ENCODE results near the gene WDR20.

Gene WDR20

GRCh38 chr14:102197317-102197853 is 57.7 kb downstream of the WDR20 start:
- DNase-seq (ENCODE audit: low spot score) = no peak

GRCh38 chr14:102200690-102201352 is 61.1 kb downstream of the WDR20 start:
- DNase-seq (ENCODE audit: low spot score) = no peak

DNA sequence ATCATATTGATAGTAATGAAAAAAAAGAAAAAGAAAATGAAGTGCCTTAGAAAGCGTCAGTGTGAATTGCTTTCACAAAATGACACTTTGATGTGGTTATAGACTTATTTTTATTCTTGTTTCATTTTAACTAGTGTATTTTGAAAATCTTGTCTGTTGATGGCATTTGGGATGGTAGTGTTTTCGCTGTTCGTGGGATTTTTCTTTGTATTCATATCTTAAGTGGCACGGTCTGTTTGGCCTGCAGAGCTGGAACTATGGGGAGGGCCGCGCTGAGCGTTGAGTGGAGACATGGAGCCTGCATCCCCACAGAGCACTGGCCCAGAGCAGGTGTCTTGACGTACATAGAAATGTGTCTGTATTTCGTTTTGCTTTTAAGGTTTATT is 61.6 kb downstream of the WDR20 start:
- no peak for DNase-seq (ENCODE audit: low spot score)

- no peak for DNase-seq (ENCODE audit: low spot score)
These were observed 62.1 kb downstream of the WDR20 start for GRCh38 chr14:102201776-102202175.

DNA sequence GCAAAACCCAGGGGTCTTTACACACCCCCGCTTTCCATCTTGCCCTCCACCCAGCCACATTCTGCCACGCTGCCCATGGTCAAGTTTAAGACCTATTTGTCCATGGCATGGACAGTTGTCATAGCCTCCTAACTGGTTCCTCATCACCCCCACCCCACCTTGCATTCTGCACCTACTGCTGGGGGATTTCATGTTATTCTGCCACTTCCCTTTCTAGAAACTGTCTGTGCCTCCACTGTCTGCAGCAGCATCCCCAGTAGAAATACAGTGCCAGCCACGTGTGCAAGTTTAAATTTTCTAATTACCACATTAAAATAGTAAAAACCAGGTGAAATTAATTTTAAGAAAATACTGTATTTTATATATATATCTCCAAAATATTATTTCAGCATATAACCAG is 63.2 kb downstream of the WDR20 start:
- DNase-seq (ENCODE audit: low spot score) = no peak

DNA sequence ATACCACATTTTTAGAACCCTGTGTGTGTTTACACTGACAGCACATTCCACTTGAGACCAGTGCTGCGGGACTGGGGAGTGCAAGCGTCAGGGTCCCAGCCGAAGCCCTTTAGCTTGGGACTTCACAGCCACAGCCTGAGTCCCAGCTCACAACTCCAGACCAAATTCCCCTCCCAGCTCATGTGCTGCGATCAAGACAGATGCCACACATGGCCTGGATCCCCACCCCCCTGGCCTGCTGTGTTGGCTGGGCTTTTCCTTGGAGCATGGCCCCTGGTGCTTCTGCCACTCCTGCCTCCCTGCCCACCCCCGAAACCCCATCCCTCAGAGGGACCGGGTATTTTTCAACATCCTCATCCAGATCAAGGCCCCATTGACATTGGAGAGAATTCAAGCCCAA is 63.7 kb downstream of the WDR20 start:
- DNase-seq (ENCODE audit: low spot score) = no peak

DNA sequence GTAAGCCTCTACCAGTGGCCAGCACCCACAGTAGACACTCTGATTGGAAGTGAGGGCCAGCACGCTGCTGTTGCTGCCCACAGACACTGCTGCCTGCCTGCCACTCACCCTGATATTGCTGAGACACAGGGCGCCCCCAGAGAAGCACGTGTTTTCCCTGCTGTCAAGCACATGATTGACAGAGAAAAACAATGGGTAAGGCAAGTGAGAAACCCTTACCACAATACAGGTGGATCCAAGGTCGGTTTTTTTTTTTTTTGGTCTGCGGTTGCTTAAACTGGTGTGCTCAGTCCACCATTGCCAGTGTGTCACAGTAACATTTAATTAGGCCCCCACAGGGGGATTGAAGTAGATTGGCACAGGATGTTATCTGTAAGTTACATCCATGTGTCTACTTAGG is 65.9 kb downstream of the WDR20 start:
- no peak for DNase-seq (ENCODE audit: low spot score)

DNA sequence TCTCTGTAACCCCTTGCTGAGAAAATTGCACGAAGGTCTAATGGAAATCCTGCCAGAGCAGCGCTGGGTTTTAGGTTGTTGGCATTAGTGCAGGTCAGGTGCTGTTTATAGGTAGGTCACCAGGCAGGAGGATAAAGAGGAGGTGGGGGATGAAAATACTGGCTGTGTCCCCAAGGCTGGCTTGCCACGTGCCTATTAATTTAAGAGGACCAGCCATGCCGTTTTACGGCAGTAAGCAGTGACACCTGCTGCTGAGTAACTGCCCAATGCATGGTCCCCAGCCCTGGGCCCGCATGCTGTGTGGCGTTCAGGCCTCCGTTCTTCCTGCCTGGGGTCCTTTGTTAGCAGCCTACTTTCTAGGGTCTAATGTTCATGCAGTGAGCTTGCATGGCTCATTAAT is 67.2 kb downstream of the WDR20 start:
- DNase-seq (ENCODE audit: low spot score) = no peak

- DNase-seq (ENCODE audit: low spot score) = no peak
These were observed 68.2 kb downstream of the WDR20 start for GRCh38 chr14:102207831-102208365.

DNA sequence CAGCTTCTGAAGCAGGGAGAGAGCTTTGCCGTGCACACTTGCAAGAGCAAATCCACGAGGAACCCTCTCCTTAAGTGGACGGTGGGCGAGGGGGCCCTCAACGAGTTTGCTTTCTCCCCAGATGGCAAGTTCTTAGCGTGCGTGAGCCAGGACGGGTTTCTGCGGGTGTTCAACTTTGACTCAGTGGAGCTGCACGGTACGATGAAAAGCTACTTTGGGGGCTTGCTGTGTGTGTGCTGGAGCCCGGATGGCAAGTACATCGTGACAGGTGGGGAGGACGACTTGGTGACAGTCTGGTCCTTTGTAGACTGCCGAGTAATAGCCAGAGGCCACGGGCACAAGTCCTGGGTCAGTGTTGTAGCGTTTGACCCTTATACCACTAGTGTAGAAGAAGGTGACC is 69.0 kb downstream of the WDR20 start:
- DNase-seq (ENCODE audit: low spot score) = no peak

- DNase-seq (ENCODE audit: low spot score) = peak; percentile 85
These were observed 69.7 kb downstream of the WDR20 start for GRCh38 chr14:102209224-102209966.

DNA sequence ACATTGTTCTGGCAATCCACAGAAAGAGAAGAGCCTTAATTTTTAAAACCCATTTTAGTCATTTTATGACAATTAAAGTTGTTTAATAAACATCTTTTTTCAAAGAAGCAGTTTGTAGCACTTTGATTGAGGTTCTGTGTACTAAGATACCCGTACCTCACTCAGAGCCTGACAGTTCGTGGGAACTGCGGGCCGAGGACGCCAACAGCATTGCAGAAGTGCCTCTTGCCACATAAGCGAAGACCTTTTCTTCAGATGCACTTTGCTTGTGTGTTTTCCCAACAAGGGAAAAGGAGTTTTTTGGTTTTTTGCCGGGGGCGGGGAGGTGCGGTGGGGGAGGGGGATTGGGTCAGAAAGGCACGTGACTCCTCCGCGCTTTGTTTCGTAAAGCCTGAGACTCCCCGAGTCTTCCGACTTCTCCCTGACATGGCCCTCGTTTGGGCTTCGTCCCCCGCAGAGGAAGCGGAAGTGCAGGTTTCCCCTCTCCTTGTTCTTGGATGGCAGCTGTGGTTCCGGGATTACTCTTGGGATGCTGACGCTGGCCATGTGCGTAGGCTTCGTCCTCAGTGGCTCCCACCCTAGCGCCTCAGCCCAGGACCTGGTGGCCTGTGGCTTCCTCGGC is 70.8 kb downstream of the WDR20 start:
- DNase-seq (ENCODE audit: low spot score) = no peak

DNA sequence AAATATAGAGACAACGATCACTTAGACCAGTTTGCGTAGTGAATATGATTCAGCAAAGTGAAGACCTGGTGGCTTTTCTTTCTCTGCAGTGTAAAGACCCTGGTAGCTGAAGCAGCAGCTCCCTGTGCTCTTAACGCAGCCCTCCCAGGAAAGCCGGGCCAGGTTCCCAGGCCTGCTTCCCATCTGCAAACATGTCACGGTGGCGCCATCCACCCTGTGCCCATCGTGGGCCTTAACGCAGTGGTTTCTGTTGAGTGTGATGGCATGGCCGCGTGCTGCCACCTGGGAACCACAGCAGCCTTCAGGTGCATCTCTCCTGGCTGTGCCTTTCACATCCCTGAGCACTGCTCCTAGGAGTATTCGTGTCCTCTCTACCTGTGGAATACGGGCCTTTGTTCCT is 71.5 kb downstream of the WDR20 start:
- DNase-seq (ENCODE audit: low spot score) = no peak

DNA sequence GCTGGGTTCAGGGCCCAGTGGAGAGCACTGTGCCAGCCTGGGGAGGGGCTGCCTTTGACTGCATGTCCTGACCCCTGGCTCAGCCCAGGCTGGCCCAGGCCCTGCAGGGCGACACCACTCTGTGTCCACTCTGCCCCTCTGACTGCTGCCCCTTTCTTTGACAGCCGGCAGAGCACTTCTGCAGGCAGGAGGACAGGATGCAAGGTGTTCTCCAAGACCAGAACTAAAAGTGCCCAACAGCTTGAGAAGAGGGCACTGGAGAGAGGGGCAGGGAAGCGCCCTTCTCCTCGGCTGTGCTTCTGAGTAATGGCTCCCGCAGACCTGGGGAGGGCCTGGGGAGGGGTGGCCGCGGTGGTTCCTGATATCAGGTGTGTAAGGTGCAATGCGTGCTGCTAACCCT is 72.7 kb downstream of the WDR20 start:
- DNase-seq (ENCODE audit: low spot score) = no peak

DNA sequence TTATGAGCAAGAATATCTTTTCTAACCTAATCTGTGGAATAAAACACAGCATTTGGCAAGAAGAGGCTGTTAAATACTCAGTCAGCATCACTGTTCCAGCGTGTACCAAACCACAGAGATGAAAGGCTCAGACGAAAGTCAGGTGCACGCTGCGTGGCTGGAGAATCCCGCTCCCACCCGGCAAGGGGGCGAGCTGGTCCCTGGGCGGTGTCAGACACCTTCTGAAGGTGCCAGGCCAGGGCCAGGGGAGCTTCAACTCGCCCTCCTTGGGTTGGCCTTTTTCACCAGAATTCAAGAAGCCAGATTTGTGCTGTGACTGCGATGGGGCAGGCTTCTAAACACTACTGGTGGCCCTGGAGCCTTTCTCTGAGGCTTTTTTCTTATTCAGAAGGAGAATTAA is 73.1 kb downstream of the WDR20 start:
- DNase-seq (ENCODE audit: low spot score) = no peak

DNA sequence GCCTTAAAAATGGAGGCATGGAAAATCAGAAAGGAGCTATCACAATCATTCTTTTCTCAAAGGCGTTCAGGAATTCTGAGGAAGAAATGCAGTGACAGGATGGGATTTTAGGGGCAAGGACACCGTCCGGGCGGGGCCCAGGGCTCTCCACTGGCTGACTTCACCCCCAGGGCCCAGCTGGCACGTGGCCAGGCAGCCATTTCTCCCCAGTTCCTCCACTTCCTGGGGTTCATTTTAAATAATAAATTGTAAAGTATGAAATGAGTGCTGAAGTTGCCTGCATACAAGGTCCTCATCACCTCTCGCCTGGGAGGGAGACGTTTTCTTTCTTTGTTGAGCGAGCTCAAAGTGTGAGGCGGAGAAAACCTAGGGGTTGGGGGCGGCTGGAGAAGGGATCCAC is 73.8 kb downstream of the WDR20 start:
- DNase-seq (ENCODE audit: low spot score) = no peak

- DNase-seq (ENCODE audit: low spot score) = no peak
These were observed 74.4 kb downstream of the WDR20 start for GRCh38 chr14:102213984-102214658.

- DNase-seq (ENCODE audit: low spot score) = peak; percentile 84
These were observed 75.4 kb downstream of the WDR20 start for GRCh38 chr14:102215071-102215470.

DNA sequence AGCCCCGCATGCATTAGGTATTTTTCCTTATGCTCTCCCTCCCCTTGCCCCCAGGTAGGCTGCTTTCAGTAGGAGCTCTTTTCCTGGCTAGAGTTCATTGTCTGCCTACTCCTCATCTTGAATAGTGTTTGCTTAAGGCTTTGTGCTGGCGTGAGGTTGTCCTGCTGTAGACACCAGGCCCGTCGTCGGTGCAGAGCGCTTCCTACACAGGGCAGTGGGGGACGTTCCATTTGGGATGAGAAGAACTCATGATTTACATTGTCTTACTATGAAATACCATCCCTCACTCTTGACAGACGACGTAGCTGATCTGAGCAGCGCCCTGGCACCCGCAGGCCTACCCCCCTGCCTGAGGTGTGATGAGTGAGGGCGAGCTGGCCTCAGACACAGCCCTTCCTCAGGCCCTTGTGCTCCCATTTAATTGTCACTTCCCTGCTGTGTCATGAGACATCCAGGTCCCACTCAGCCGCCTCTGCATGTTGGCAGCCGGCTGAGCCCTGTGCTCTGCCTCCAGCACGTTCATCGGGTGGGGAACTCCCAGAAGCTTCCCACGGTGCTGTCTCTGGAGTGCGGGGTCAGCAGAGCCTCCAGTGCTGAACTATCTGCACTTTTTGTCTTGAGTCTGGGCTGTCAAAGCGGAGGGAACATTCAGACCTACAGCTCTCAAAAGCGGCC is 76.0 kb downstream of the WDR20 start:
- DNase-seq (ENCODE audit: low spot score) = no peak

GRCh38 chr14:102217399-102217798 is 77.7 kb downstream of the WDR20 start:
- DNase-seq (ENCODE audit: low spot score) = no peak

DNA sequence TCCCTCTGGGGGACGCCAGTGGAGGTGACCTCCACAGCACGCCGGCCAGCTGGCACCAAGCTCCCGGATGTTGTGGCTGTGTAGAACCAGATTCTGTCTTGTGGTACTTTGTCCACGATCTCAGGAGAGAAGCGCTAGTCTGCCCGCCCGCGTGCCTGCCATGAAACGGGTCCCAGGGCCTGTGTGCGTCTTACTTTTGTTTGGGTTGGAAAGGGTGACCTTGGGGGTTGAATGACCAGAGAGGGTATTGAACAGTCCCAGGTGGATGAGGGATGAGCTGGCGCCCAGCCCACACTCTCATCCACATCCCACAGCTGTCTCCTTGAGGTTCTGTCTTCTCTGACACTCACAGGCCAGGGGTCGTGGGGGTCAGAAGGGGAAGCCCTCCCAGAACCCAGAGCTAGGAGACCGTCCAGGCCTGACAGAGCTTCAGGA is 78.3 kb downstream of the WDR20 start:
- DNase-seq (ENCODE audit: low spot score) = no peak

- no peak for DNase-seq (ENCODE audit: low spot score)
These were observed 79.0 kb downstream of the WDR20 start for GRCh38 chr14:102218688-102219087.

Measured in putamen (tissue), 1 donor.